Endodermal cell (in vitro differentiated cells): ENCODE data around the gene STK26. TPM values are rescaled to one million over a fixed set of nuclear protein-coding genes. Genes with fewer than 3 reads are reported as not detected.

Experiments used
- DNase-seq: peaks from one replicate; pipeline ENCODE4 v3.0.0-alpha.2; 2017
- H3K27ac ChIP-seq: 2 replicates; pipeline ENCODE4 v1.5.1; 2013; ENCODE audit warnings: mild to moderate bottlenecking, low read depth, low read length, moderate library complexity
- H3K27me3 ChIP-seq: 2 replicates; pipeline ENCODE4 v1.6.1; 2013; ENCODE audit warnings: mild to moderate bottlenecking, low read length, moderate library complexity; ENCODE audit not compliant: insufficient read depth, control insufficient read depth, poor library complexity, severe bottlenecking
- H3K36me3 ChIP-seq: 2 replicates; pipeline ENCODE4 v1.7.0; 2013; ENCODE audit warnings: mild to moderate bottlenecking, low read length, moderate library complexity; ENCODE audit not compliant: control insufficient read depth, insufficient read depth
- H3K4me1 ChIP-seq: one replicate; pipeline ENCODE4 v1.7.0; 2013; ENCODE audit warnings: low read length; ENCODE audit not compliant: control insufficient read depth, insufficient read depth
- H3K4me3 ChIP-seq: 2 replicates; pipeline ENCODE4 v1.5.1; 2013; ENCODE audit warnings: mild to moderate bottlenecking, low read length, moderate library complexity
- H3K9ac ChIP-seq: 2 replicates; pipeline ENCODE4 v1.6.1; 2013; ENCODE audit warnings: mild to moderate bottlenecking, low read length, moderate library complexity; ENCODE audit not compliant: poor library complexity, severe bottlenecking; ENCODE audit errors: extremely low read depth
- H3K9me3 ChIP-seq: 2 replicates; pipeline ENCODE4 v1.6.1; 2013; ENCODE audit warnings: mild to moderate bottlenecking, low read length, moderate library complexity; ENCODE audit not compliant: control insufficient read depth
- H3K27ac Mint-ChIP-seq: 2 replicates; pipeline ENCODE4 v1.8.0; 2020; ENCODE audit warnings: mixed read lengths
- H3K27me3 Mint-ChIP-seq: 2 replicates; pipeline ENCODE4 v1.8.0; 2021; ENCODE audit warnings: mild to moderate bottlenecking, mixed read lengths; ENCODE audit not compliant: insufficient read depth
- H3K36me3 Mint-ChIP-seq: 2 replicates; pipeline ENCODE4 v1.8.0; 2020; ENCODE audit warnings: low read depth, mixed read lengths
- H3K4me1 Mint-ChIP-seq: 2 replicates; pipeline ENCODE4 v1.8.0; 2020; ENCODE audit warnings: mixed read lengths
- H3K4me3 Mint-ChIP-seq: 2 replicates; pipeline ENCODE4 v1.8.0; 2020; ENCODE audit warnings: mild to moderate bottlenecking, moderate library complexity, mixed read lengths
- H3K9me3 Mint-ChIP-seq: 2 replicates; pipeline ENCODE4 v1.8.0; 2020; ENCODE audit warnings: mild to moderate bottlenecking, mixed read lengths
- WGBS, 2 experiments: methylation state at CpG; one replicate each; pipeline versions ENCODE4 v1.1.5 to v1.1.7; 2013; ENCODE audit warnings: missing lambda C conversion rate in 2 of 2, mixed read lengths in 1 of 2; ENCODE audit not compliant: insufficient coverage in 1 of 2, insufficient read length in 1 of 2; 5-methylcytosine and 5-hydroxymethylcytosine counted together
- total RNA-seq, 2 donors: library from RNA; stranded (reverse); fragmentation: NEBNext Ultra II Directional in 1 of 2; extraction: Animal tissue kit (Norgen Biotek cat#: 25700) in 1 of 2; gene quantifications; 2 replicates in 1 of 2; 3 replicates in 1 of 2; pipeline ENCODE4 v1.2.1, GENCODE V29; 2021
- TF ChIP-seq, protein P1 (sequence below): fragments of 200-600 bp; sonication (generic); conservative IDR thresholded peaks from 2 replicates; pipeline ENCODE4 v1.5.0; 2021; ENCODE audit warnings: antibody characterized with exemption, mild to moderate bottlenecking

The STK26 gene
- total RNA-seq, 2 donors from 2014 or later, result 105 to 140 TPM

DNA sequence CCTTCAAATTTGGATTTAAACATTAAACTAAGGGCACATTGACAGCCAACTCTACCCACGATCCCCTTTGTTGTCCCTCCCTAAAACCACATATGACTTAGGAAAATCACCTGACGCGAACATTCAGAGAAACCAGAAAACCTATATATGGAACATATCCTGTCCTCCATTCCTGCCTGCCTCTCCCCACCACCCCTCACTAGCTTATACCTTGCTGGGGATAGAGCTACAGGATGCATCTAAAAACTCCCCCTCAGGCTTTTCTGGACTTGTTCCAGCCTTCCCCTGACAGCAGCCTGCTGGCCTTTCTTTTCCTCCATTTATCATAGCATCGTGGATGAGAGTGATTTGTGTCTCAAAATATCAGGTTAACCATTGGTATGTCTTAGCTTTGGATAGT is 8.8 kb downstream of the STK26 start:
- Mint-ChIP-seq H3K36me3 (peaks cover 12% of the 10 kb centered on the region), H3K9me3 (no peaks in the 10 kb centered on the region), H3K4me3 (no peak overlapping the region), H3K27ac (peak overlapping the region; percentile 9), H3K4me1 (peaks cover 73% of the 10 kb centered on the region), H3K27me3 (no peaks in the 10 kb centered on the region)
- TF ChIP-seq, protein P1, sequence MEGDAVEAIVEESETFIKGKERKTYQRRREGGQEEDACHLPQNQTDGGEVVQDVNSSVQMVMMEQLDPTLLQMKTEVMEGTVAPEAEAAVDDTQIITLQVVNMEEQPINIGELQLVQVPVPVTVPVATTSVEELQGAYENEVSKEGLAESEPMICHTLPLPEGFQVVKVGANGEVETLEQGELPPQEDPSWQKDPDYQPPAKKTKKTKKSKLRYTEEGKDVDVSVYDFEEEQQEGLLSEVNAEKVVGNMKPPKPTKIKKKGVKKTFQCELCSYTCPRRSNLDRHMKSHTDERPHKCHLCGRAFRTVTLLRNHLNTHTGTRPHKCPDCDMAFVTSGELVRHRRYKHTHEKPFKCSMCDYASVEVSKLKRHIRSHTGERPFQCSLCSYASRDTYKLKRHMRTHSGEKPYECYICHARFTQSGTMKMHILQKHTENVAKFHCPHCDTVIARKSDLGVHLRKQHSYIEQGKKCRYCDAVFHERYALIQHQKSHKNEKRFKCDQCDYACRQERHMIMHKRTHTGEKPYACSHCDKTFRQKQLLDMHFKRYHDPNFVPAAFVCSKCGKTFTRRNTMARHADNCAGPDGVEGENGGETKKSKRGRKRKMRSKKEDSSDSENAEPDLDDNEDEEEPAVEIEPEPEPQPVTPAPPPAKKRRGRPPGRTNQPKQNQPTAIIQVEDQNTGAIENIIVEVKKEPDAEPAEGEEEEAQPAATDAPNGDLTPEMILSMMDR, result no peak
- Histone ChIP-seq H3K27ac (no peak overlapping the region), H3K4me1 (peaks cover 5% of the 10 kb centered on the region), H3K4me3 (no peak overlapping the region), H3K9ac (no peak overlapping the region), H3K27me3 (no peaks in the 10 kb centered on the region), H3K36me3 (no peaks in the 10 kb centered on the region), H3K9me3 (no peaks in the 10 kb centered on the region)
- 60 to 92% methylated on average over 1 to 4 of the region's 4 CpGs for WGBS, 2 experiments
- DNase-seq, result no peak

DNA sequence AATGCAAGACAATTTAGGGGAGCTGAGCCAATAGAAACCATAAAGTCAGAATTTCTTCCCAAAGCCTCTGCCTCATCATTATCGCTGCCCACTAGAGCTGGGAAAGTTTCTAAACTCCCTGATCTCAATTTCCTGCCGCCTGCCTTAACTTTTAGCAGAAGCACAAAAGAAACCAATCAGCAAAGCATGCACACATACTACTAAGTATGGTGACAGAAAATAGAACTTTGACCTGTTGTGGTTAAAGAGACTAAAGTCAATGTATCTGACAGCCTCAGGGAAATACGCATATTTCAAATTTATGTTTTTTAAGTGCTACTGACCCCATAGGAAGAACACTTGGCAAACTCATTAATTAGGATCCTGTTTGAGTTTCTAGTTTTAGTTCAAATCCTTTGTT is 10.1 kb downstream of the STK26 start:
- no peak overlapping the region for H3K4me3 Mint-ChIP-seq

DNA sequence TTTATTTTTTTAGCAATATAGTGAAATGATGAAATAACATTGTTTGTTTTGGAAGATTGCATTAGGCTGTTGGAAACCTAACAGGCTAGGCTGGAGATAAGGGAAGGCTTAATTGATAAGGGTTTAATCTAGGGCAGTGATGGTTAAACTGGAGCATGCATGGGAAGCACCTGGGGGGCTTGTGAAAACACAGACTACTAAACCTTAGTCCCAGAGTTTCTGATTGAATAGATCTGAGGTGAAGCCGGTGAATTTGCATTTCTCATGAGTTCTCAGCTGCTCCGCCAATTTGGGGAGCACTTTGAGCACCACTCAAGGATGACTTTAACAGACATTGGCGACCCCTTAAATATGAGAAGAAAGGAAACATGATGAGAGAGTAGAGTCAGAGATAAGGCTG is 11.5 kb downstream of the STK26 start:
- H3K36me3 ChIP-seq, result no peaks in the 10 kb centered on the region
- H3K4me1 Mint-ChIP-seq, result peaks cover 71% of the 10 kb centered on the region
- peaks cover 5% of the 10 kb centered on the region for H3K4me1 ChIP-seq
- H3K27me3 Mint-ChIP-seq, result no peaks in the 10 kb centered on the region
- H3K9me3 Mint-ChIP-seq, result no peaks in the 10 kb centered on the region
- peak overlapping the region; percentile 22 for H3K4me3 Mint-ChIP-seq
- no peak overlapping the region for H3K27ac ChIP-seq
- 74% methylated on average over 3 of the region's 3 CpGs; no CpG with 5 or more reads in 1 of the 2 experiments for WGBS, 2 experiments
- peak overlapping the region; percentile 86 for H3K27ac Mint-ChIP-seq
- no peak overlapping the region for H3K4me3 ChIP-seq
- DNase-seq, result no peak
- TF ChIP-seq, protein P1, result no peak
- H3K9ac ChIP-seq, result peak overlapping the region; percentile 41
- H3K27me3 ChIP-seq, result no peaks in the 10 kb centered on the region
- H3K36me3 Mint-ChIP-seq, result peaks cover 7% of the 10 kb centered on the region
- no peaks in the 10 kb centered on the region for H3K9me3 ChIP-seq

More for the DNA sequence above, 10.1 kb downstream of the STK26 start:
- Histone ChIP-seq H3K27me3 (no peaks in the 10 kb centered on the region), H3K9me3 (no peaks in the 10 kb centered on the region), H3K4me3 (no peak overlapping the region), H3K9ac (no peak overlapping the region), H3K27ac (no peak overlapping the region), H3K4me1 (peaks cover 5% of the 10 kb centered on the region), H3K36me3 (no peaks in the 10 kb centered on the region)
- H3K27me3 Mint-ChIP-seq, result no peaks in the 10 kb centered on the region
- peaks cover 72% of the 10 kb centered on the region for H3K4me1 Mint-ChIP-seq
- peaks cover 7% of the 10 kb centered on the region for H3K36me3 Mint-ChIP-seq
- no peaks in the 10 kb centered on the region for H3K9me3 Mint-ChIP-seq
- TF ChIP-seq, protein P1, result no peak
- 95% methylated on average over 3 of the region's 3 CpGs; no CpG with 5 or more reads in 1 of the 2 experiments for WGBS, 2 experiments
- H3K27ac Mint-ChIP-seq, result no peak overlapping the region
- DNase-seq, result no peak
